ENCODE measurements around the gene ZNF608. TPM values are rescaled to one million over a fixed set of nuclear protein-coding genes. Genes with fewer than 3 reads are reported as not detected.

The ZNF608 gene
- total and polyA plus RNA-seq, 9 of the 15 experiments (the other 6 are each of a cell fraction or from before 2014, with no cell fraction given), result 0.38 to 1.5 (median 1.00) TPM

DNA sequence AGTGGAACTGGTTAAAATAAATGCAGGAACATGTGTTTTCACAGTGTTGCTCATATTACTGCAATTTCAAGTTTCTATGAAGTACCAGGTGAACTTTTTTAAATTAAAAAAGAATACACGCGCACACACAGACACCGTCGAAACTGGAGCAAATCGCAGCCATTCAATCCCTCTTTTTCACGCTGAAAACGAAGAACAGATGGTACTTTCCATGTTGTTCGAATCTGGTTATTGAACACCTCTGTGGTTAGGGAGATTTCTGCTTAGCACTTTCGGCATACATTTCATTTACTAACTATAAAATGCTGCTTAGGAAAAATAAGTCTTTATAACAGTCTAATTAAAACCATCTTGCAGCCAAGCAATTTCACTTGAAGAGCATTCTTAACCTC, 6.8 kb downstream of the ZNF608 start (continued):
- TF ChIP-seq, protein P1, sequence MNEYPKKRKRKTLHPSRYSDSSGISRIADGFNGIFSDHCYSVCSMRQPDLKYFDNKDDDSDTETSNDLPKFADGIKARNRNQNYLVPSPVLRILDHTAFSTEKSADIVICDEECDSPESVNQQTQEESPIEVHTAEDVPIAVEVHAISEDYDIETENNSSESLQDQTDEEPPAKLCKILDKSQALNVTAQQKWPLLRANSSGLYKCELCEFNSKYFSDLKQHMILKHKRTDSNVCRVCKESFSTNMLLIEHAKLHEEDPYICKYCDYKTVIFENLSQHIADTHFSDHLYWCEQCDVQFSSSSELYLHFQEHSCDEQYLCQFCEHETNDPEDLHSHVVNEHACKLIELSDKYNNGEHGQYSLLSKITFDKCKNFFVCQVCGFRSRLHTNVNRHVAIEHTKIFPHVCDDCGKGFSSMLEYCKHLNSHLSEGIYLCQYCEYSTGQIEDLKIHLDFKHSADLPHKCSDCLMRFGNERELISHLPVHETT (CRISPR knock-in tag; conservative IDR thresholded peaks at IDR 0.05 in 1 of 2, IDR thresholded peaks at IDR 0.05 in 1 of 2), result no peak
- TF ChIP-seq CBX2 (IDR thresholded peaks at IDR 0.05; ENCODE audit: insufficient read depth, low read length, poor library complexity, severe bottlenecking), result no peak

DNA sequence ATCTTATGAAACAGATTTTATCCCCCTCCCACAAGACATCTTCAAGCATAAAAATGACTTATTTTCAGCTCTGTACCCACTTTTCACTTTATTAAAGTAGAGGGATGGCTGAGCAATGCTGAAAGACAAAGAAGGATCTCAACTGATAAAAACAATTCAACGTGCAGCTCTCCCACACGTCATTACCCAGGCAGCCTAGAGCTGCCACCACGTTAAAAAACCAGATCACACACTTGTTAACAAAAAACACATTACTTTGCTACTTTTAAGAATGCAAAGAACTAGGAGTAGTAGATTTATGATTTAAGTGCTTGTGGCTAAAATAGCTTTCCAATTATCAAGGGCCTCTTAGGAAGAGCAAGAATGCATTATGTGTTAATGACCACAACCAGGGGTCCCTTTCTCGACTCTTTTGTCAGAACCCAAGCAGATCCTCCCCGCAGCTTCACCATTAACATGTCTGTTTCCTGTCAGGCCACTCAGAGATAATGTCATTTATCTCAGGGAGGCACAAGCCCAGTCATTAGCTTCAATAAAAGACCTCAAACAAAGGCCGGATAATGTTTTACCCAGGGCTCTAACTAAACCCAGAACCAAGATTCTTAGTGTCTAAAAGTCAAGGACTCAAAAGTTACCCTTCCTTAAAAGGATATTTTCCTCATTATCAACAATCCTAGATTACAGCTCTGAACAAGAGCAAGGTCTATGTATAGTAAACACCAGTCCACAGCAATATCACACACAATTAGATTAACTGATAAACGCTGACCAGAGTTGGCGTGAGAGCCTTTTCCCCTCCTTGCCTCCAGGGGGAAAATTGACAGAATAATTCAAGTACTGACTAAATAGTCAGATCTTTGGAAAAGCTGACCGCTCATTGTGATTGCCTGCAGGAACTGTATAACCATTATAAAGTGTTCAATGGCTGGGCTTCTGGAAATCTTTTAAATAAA, 7.5 kb downstream of the ZNF608 start:
- Histone ChIP-seq H3K9me1 (ENCODE audit: control insufficient read depth, insufficient read depth, low read length) (no peaks in the 10 kb centered on the region), H3K4me1 (replicated peaks in 1 of 2; ENCODE audit: control insufficient read depth in 2 of 2, insufficient read depth in 2 of 2, low read length in 2 of 2) (peaks cover 0 to 5% of the 10 kb centered on the region in 2 experiments; a peak in 4 of 5 replicates), H3K9me3 (replicated peaks; ENCODE audit: control insufficient read depth, insufficient read depth, low read depth, low read length) (no peaks in the 10 kb centered on the region), H3K79me2 (ENCODE audit: control insufficient read depth, insufficient read depth, low read length) (no peaks in the 10 kb centered on the region), H4K20me1 (replicated peaks; ENCODE audit: control insufficient read depth, insufficient read depth, low read length) (no peaks in the 10 kb centered on the region), H3K27me3 (ENCODE audit: control insufficient read depth in 2 of 2, insufficient read depth in 2 of 2, low read length in 2 of 2) (peaks cover 33 to 35% of the 10 kb centered on the region in 2 experiments; a peak in 4 of 5 replicates), H2AFZ (ENCODE audit: low read depth, low read length) (no peak overlapping the region), H3K9ac (ENCODE audit: insufficient read depth in 1 of 2, low read depth in 2 of 2, low read length in 2 of 2) (no peak overlapping the region), H3K36me3 (ENCODE audit: control insufficient read depth, insufficient read depth, low read length) (no peaks in the 10 kb centered on the region), H3K4me3 (no peak overlapping the region), H3K4me2 (ENCODE audit: insufficient read depth, low read length) (no peak overlapping the region), H3K27ac (ENCODE audit: extremely low read depth, low read depth, low read length) (no peak overlapping the region)
- FAIRE-seq (no peak), ATAC-seq (no peak), DNase-seq (ENCODE audit: extremely low read depth in 1 of 4, low spot score in 3 of 4) (no peak)
- ChIA-PET POLR2A (interaction anchor here (1.0 kb wide), 1 partner anchor 20 kb away, joined by 3 read pairs; no protein-coding TSS in a partner anchor), CTCF (ENCODE audit: low intra/inter-chr PET ratio) (no interaction called here)
- TF ChIP-seq CBFA2T3 (IDR thresholded peaks at IDR 0.05) (0 out of 2 replicates have a peak, but pooled peaks have one; percentile 9), ARHGAP35 (IDR thresholded peaks at IDR 0.05; ENCODE audit: partially characterized antibody) (no peak), MIER1 (IDR thresholded peaks at IDR 0.05; ENCODE audit: low read depth) (no peak), MEIS2 (IDR thresholded peaks at IDR 0.05; ENCODE audit: partially characterized antibody) (peak; percentile 16), TAF7 (tag; IDR thresholded peaks at IDR 0.05) (no peak), ZNF431 (CRISPR knock-in tag; IDR thresholded peaks at IDR 0.05) (no peak)
- in situ Hi-C loops (cut with MboI) (no loop called here), intact Hi-C loops (cut with micrococcal nuclease) (no loop called here)
- no TSS peak for BruUV-seq (replicated peaks)
- WGBS (ENCODE audit: insufficient coverage, low coverage, missing lambda C conversion rate), result 3% methylated on average over 9 of the region's 9 CpGs
